ENCODE measurements around the gene RNF167.

Gene RNF167

GRCh38 chr17:4948931-4949320 lies 8.9 kb downstream of the RNF167 start:
- peak; percentile 89 for DNase-seq (ENCODE audit: low read depth)
- no peak for TF ChIP-seq CTCF (conservative IDR thresholded peaks at IDR 0.05; ENCODE audit: low read length)
- peak overlapping the region; percentile 97 for H3K4me3 ChIP-seq (ENCODE audit: low read length)

- TF ChIP-seq CTCF (conservative IDR thresholded peaks at IDR 0.05; ENCODE audit: low read length): no peak
- DNase-seq (ENCODE audit: low read depth): peak; percentile 65
- H3K4me3 ChIP-seq (ENCODE audit: low read length): peak overlapping the region; percentile 72
These were observed 9.4 kb downstream of the RNF167 start for GRCh38 chr17:4949321-4950074.

- no peak for DNase-seq (ENCODE audit: low read depth)
- peak overlapping the region; percentile 54 for H3K4me3 ChIP-seq (ENCODE audit: low read length)
- TF ChIP-seq CTCF (conservative IDR thresholded peaks at IDR 0.05; ENCODE audit: low read length): no peak
These were observed 10.1 kb downstream of the RNF167 start for GRCh38 chr17:4950075-4950745.

GRCh38 chr17:4950746-4951204 lies 10.7 kb downstream of the RNF167 start, which contains the start of gene ENO3:
Gene ENO3, plus strand, starts transcription at chr17:4951119. Its CDS starts 711 bp downstream, at chr17:4951830.
- no peak for TF ChIP-seq CTCF (conservative IDR thresholded peaks at IDR 0.05; ENCODE audit: low read length)
- peak within 1 kb of the TSS; percentile 54 for H3K4me3 ChIP-seq (ENCODE audit: low read length)
- no peak for DNase-seq (ENCODE audit: low read depth)

- H3K4me3 ChIP-seq (ENCODE audit: low read length): no peak overlapping the region
- TF ChIP-seq CTCF (conservative IDR thresholded peaks at IDR 0.05; ENCODE audit: low read length): no peak
- no peak for DNase-seq (ENCODE audit: low read depth)
These were observed 11.4 kb downstream of the RNF167 start for GRCh38 chr17:4951486-4951885.

- peak; percentile 88 for DNase-seq (ENCODE audit: low read depth)
- no peak for TF ChIP-seq CTCF (conservative IDR thresholded peaks at IDR 0.05; ENCODE audit: low read length)
- peak overlapping the region; percentile 20 for H3K4me3 ChIP-seq (ENCODE audit: low read length)
These were observed 13.4 kb downstream of the RNF167 start for GRCh38 chr17:4953451-4953961.

All from AG10803 (cell line).